ENCODE data around the gene PRKAG3. TPM values are rescaled to one million over a fixed set of nuclear protein-coding genes. Genes with fewer than 3 reads are reported as not detected.

PRKAG3 gene
- total and polyA plus RNA-seq, 9 of the 15 experiments (the other 6 are each of a cell fraction or from before 2014, with no cell fraction given), result not detected

GRCh38 chr2:218822622-218823021 lies 9.0 kb downstream of the PRKAG3 start:
- no peak for ATAC-seq
- Histone ChIP-seq H3K79me2 (ENCODE audit: control insufficient read depth, insufficient read depth, low read length) (no peaks in the 10 kb centered on the region), H3K9me1 (ENCODE audit: control insufficient read depth, insufficient read depth, low read length) (no peaks in the 10 kb centered on the region), H3K4me1 (replicated peaks in 1 of 2; ENCODE audit: control insufficient read depth in 2 of 2, insufficient read depth in 2 of 2, low read length in 2 of 2) (no peaks in the 10 kb centered on the region; a peak in 1 of 5 replicates), H3K27ac (ENCODE audit: extremely low read depth, low read depth, low read length) (no peak overlapping the region), H4K20me1 (replicated peaks; ENCODE audit: control insufficient read depth, insufficient read depth, low read length) (no peaks in the 10 kb centered on the region; the same call in 1 of the 2 replicates), H2AFZ (ENCODE audit: low read depth, low read length) (no peak overlapping the region), H3K9me3 (replicated peaks; ENCODE audit: control insufficient read depth, insufficient read depth, low read depth, low read length) (no peaks in the 10 kb centered on the region), H3K27me3 (ENCODE audit: control insufficient read depth in 2 of 2, insufficient read depth in 2 of 2, low read length in 2 of 2) (peaks cover 11 to 49% of the 10 kb centered on the region in 2 experiments; a peak in 3 of 5 replicates), H3K36me3 (ENCODE audit: control insufficient read depth, insufficient read depth, low read length) (no peaks in the 10 kb centered on the region), H3K4me3 (no peak overlapping the region), H3K9ac (ENCODE audit: insufficient read depth in 1 of 2, low read depth in 2 of 2, low read length in 2 of 2) (no peak overlapping the region), H3K4me2 (ENCODE audit: insufficient read depth, low read length) (no peak overlapping the region)
- intact Hi-C loops (cut with micrococcal nuclease) (no loop called here), in situ Hi-C loops (cut with MboI) (no loop called here)
- ChIA-PET CTCF (ENCODE audit: low intra/inter-chr PET ratio) (no interaction called here), POLR2A (no interaction called here)
- BruUV-seq (replicated peaks), result no TSS peak
- WGBS (ENCODE audit: insufficient coverage, low coverage, missing lambda C conversion rate), result 2% methylated on average over 7 of the region's 7 CpGs
- no peak for TF ChIP-seq BMI1 (IDR thresholded peaks at IDR 0.05; ENCODE audit: low read length)
- TF ChIP-seq ZNF584 (CRISPR knock-in tag; IDR thresholded peaks at IDR 0.05; ENCODE audit: low read depth), result no peak
- no peak for TF ChIP-seq MCM5 (IDR thresholded peaks at IDR 0.05; ENCODE audit: low read depth)
- no peak for TF ChIP-seq MLLT1 (IDR thresholded peaks at IDR 0.05)
- TF ChIP-seq NFIC (IDR thresholded peaks at IDR 0.05), result no peak
- no peak for TF ChIP-seq CBX8 (IDR thresholded peaks at IDR 0.05; ENCODE audit: borderline replicate concordance, extremely low read depth, low read depth, low read length, poor library complexity, severe bottlenecking)
- no peak for TF ChIP-seq EWSR1 (IDR thresholded peaks at IDR 0.05; ENCODE audit: borderline replicate concordance, low read depth, partially characterized antibody)
- no peak for TF ChIP-seq TCFL5 (CRISPR knock-in tag; conservative IDR thresholded peaks at IDR 0.05)
- TF ChIP-seq RAD21 (CRISPR knock-in tag; conservative IDR thresholded peaks at IDR 0.05 in 1 of 2, IDR thresholded peaks at IDR 0.05 in 1 of 2), result no peak
- no peak for FAIRE-seq
- no peak for DNase-seq (ENCODE audit: extremely low read depth in 1 of 4, low spot score in 3 of 4)

Measured in K562 (cell line).